LoVo (cell line): ENCODE data around the gene CYREN.
A peak's percentile ranks its signal among the peaks of the same experiment; 100 is the strongest.
"Not testable (repeated sequence)": the region's sequence is repeated elsewhere in the genome, so short reads cannot be mapped to it uniquely, and the experiment has no call there.

Source experiments
- DNase-seq: peaks from one replicate; pipeline ENCODE4 v3.0.0-alpha.2; 2016; ENCODE audit warnings: low spot score

CYREN gene

GRCh38 chr7:135159359-135160085 is 11.0 kb downstream of the CYREN start:
- DNase-seq, result no peak

- DNase-seq, result no peak
These were observed 11.6 kb downstream of the CYREN start for GRCh38 chr7:135158874-135159273.

GRCh38 chr7:135158141-135158655 is 12.3 kb downstream of the CYREN start:
- DNase-seq, result no peak

GRCh38 chr7:135156290-135156689 is 14.2 kb downstream of the CYREN start:
- DNase-seq, result no peak

- DNase-seq, result no peak
These were observed 15.8 kb downstream of the CYREN start for GRCh38 chr7:135154734-135155133.

- no peak for DNase-seq
These were observed 18.1 kb downstream of the CYREN start for GRCh38 chr7:135152442-135152841.

GRCh38 chr7:135151533-135151932 is 19.0 kb downstream of the CYREN start:
- DNase-seq, result no peak

- DNase-seq, result no peak
These were observed 19.4 kb downstream of the CYREN start for GRCh38 chr7:135151132-135151531.

- DNase-seq, result no peak
These were observed 20.3 kb downstream of the CYREN start for GRCh38 chr7:135150072-135150782.

GRCh38 chr7:135147899-135148721 is 22.4 kb downstream of the CYREN start, which contains the start of gene TMEM140:
Gene TMEM140 (plus strand): TSS chr7:135148072. CDS start chr7:135164442, 16,370 bp downstream.
- DNase-seq, result peak; percentile 81

- DNase-seq, result no peak
These were observed 23.1 kb downstream of the CYREN start for GRCh38 chr7:135147341-135147898.

- no peak for DNase-seq
These were observed 26.4 kb downstream of the CYREN start for GRCh38 chr7:135143885-135144668.

- DNase-seq, result no peak
These were observed 40.9 kb downstream of the CYREN start for GRCh38 chr7:135129579-135129978.

- DNase-seq, result no peak
These were observed 41.6 kb downstream of the CYREN start for GRCh38 chr7:135128931-135129330.

GRCh38 chr7:135124631-135125030 is 45.9 kb downstream of the CYREN start:
- DNase-seq, result not testable (repeated sequence)

GRCh38 chr7:135121868-135122267 is 48.6 kb downstream of the CYREN start:
- no peak for DNase-seq

GRCh38 chr7:135117096-135117495 is 53.4 kb downstream of the CYREN start:
- no peak for DNase-seq
